Activated CD4-positive, alpha-beta T cell treated with anti-CD3 and anti-CD28 coated beads for 36 hours (primary cell): ENCODE results near the gene COQ3. TPM values are rescaled to one million over a fixed set of nuclear protein-coding genes. Genes with fewer than 3 reads are reported as not detected.
A peak's percentile ranks its signal among the peaks of the same experiment; 100 is the strongest.

Experiments used
- ATAC-seq: fragments of 200-7000 bp; cut with Tn5 transposase; one replicate; pipeline ENCODE4 v1.10.0; 2021; ENCODE audit warnings: mild to moderate bottlenecking, moderate library complexity
- CTCF ChIA-PET: fragments of 350-600 bp; sonication (Branson Sonifier 250); formaldehyde crosslinking; loops from one replicate; lab custom pipeline; 2021; ENCODE audit warnings: antibody characterized with exemption; lab: Charles Lee
- POLR2A ChIA-PET: fragments of 350-600 bp; sonication (Branson Sonifier 250); formaldehyde crosslinking; loops from one replicate; lab custom pipeline; 2021; ENCODE audit warnings: antibody characterized with exemption, inconsistent platforms; lab: Charles Lee
- DNase-seq: peaks from one replicate; pipeline ENCODE4 v3.0.0-alpha.2; 2020
- H3K27ac Mint-ChIP-seq: one replicate; pipeline ENCODE4 v1.8.0; 2021; ENCODE audit warnings: mixed read lengths
- H3K27me3 Mint-ChIP-seq: one replicate; pipeline ENCODE4 v1.8.0; 2021; ENCODE audit warnings: mixed read lengths
- H3K36me3 Mint-ChIP-seq: one replicate; pipeline ENCODE4 v1.8.0; 2021; ENCODE audit warnings: low read depth, mixed read lengths
- H3K4me1 Mint-ChIP-seq: one replicate; pipeline ENCODE4 v1.8.0; 2021; ENCODE audit warnings: mixed read lengths
- H3K4me3 Mint-ChIP-seq: one replicate; pipeline ENCODE4 v1.8.0; 2021; ENCODE audit warnings: mild to moderate bottlenecking, moderate library complexity, mixed read lengths
- H3K9me3 Mint-ChIP-seq: one replicate; pipeline ENCODE4 v1.8.0; 2021; ENCODE audit warnings: low read depth, mixed read lengths
- intact Hi-C, 2 experiments: fragments of 100-400 bp; cut with DNase I in 1 of 2; cut with micrococcal nuclease in 1 of 2; formaldehyde crosslinking; loops; one replicate each; pipeline versions ENCODE4 v1.14.2 to v1.15.1; 2022 to 2024; cut with DNase I, micrococcal nuclease
- total RNA-seq, 2 experiments: library from RNA; stranded (reverse); gene quantifications; one replicate each; pipeline ENCODE4 v1.2.3, GENCODE V29; 2021

Gene COQ3
- total RNA-seq, 2 experiments from 2014 or later: 13.5 to 23.4 TPM

- ATAC-seq: no peak
- peaks cover 43% of the 10 kb centered on the region for H3K36me3 Mint-ChIP-seq
- DNase-seq: no peak
- intact Hi-C loops: loop anchor here in 1 of 2 experiments (1.0 to 2.0 kb wide), 2 partner anchors 9 to 20 kb away; no protein-coding TSS in a partner anchor
- H3K27ac Mint-ChIP-seq: no peak overlapping the region
- ChIA-PET CTCF (interaction anchor here (1.1 to 1.8 kb wide), 3 partner anchors 11 to 93 kb away, joined by 3 to 7 read pairs (median 4); no protein-coding TSS in a partner anchor), POLR2A (no interaction called here)
- peaks cover 69% of the 10 kb centered on the region for H3K4me1 Mint-ChIP-seq
- peak overlapping the region; percentile 91 for H3K4me3 Mint-ChIP-seq
- H3K9me3 Mint-ChIP-seq: no peaks in the 10 kb centered on the region
- no peaks in the 10 kb centered on the region for H3K27me3 Mint-ChIP-seq
Observed at GRCh38 chr6:99422912-99423311, 28.9 kb upstream of the COQ3 start.

GRCh38 chr6:99416892-99417767, 23.1 kb upstream of the COQ3 start:
- H3K9me3 Mint-ChIP-seq: no peaks in the 10 kb centered on the region
- H3K4me3 Mint-ChIP-seq: no peak overlapping the region
- CTCF ChIA-PET: interaction anchor here (0.9 to 1.1 kb wide), 3 partner anchors 10 to 80 kb away, joined by 3 to 4 read pairs (median 3); no protein-coding TSS in a partner anchor
- H3K36me3 Mint-ChIP-seq: peaks cover 35% of the 10 kb centered on the region
- ATAC-seq (peak; percentile 65), DNase-seq (no peak)
- POLR2A ChIA-PET: no interaction called here
- intact Hi-C loops: no loop called here
- H3K27ac Mint-ChIP-seq: peak overlapping the region; percentile 60
- no peaks in the 10 kb centered on the region for H3K27me3 Mint-ChIP-seq
- peaks cover 58% of the 10 kb centered on the region for H3K4me1 Mint-ChIP-seq

GRCh38 chr6:99416226-99416625, 22.2 kb upstream of the COQ3 start:
- peaks cover 54% of the 10 kb centered on the region for H3K4me1 Mint-ChIP-seq
- intact Hi-C loops: no loop called here
- POLR2A ChIA-PET: no interaction called here
- peaks cover 30% of the 10 kb centered on the region for H3K36me3 Mint-ChIP-seq
- peak overlapping the region; percentile 1 for H3K27ac Mint-ChIP-seq
- ATAC-seq: no peak
- no peak overlapping the region for H3K4me3 Mint-ChIP-seq
- CTCF ChIA-PET: interaction anchor here (1.1 kb wide), 1 partner anchor 10 kb away, joined by 3 read pairs; no protein-coding TSS in a partner anchor
- H3K27me3 Mint-ChIP-seq: no peaks in the 10 kb centered on the region
- DNase-seq: no peak
- no peaks in the 10 kb centered on the region for H3K9me3 Mint-ChIP-seq

- H3K36me3 Mint-ChIP-seq: peaks cover 31% of the 10 kb centered on the region
- intact Hi-C loops: no loop called here
- peaks cover 51% of the 10 kb centered on the region for H3K4me1 Mint-ChIP-seq
- ATAC-seq: no peak
- no peaks in the 10 kb centered on the region for H3K9me3 Mint-ChIP-seq
- DNase-seq: no peak
- no peak overlapping the region for H3K27ac Mint-ChIP-seq
- no peak overlapping the region for H3K4me3 Mint-ChIP-seq
- CTCF ChIA-PET: interaction anchor here (0.9 to 1.0 kb wide), 2 partner anchors 81 to 85 kb away, joined by 3 to 4 read pairs; no protein-coding TSS in a partner anchor
- POLR2A ChIA-PET: no interaction called here
- H3K27me3 Mint-ChIP-seq: no peaks in the 10 kb centered on the region
Observed at GRCh38 chr6:99415446-99415845, 21.5 kb upstream of the COQ3 start.

- intact Hi-C loops: no loop called here
- Mint-ChIP-seq H3K27me3 (no peaks in the 10 kb centered on the region), H3K4me3 (no peak overlapping the region), H3K36me3 (peaks cover 44% of the 10 kb centered on the region), H3K9me3 (no peaks in the 10 kb centered on the region), H3K4me1 (peaks cover 34% of the 10 kb centered on the region), H3K27ac (peak overlapping the region; percentile 30)
- DNase-seq (no peak), ATAC-seq (no peak)
- CTCF ChIA-PET: no interaction called here
- POLR2A ChIA-PET: interaction anchor here (0.9 kb wide), 1 partner anchor 12 kb away, joined by 3 read pairs; no protein-coding TSS in a partner anchor
Observed at GRCh38 chr6:99412065-99412464, 18.1 kb upstream of the COQ3 start.

- Mint-ChIP-seq H3K27me3 (no peaks in the 10 kb centered on the region), H3K9me3 (no peaks in the 10 kb centered on the region), H3K36me3 (peaks cover 50% of the 10 kb centered on the region), H3K4me1 (peaks cover 21% of the 10 kb centered on the region), H3K4me3 (no peak overlapping the region), H3K27ac (no peak overlapping the region)
- ChIA-PET CTCF (interaction anchor here (1.2 to 2.1 kb wide), 4 partner anchors 13 to 79 kb away, joined by 3 to 6 read pairs (median 5); no protein-coding TSS in a partner anchor), POLR2A (interaction anchor here (0.7 kb wide), 1 partner anchor 79 kb away, joined by 5 read pairs; no protein-coding TSS in a partner anchor)
- intact Hi-C loops: no loop called here
- ATAC-seq: no peak
- DNase-seq: no peak
Observed at GRCh38 chr6:99409672-99410071, 15.7 kb upstream of the COQ3 start.

GRCh38 chr6:99407076-99407475, 13.1 kb upstream of the COQ3 start:
- Mint-ChIP-seq H3K27me3 (no peaks in the 10 kb centered on the region), H3K27ac (peak overlapping the region; percentile 27), H3K4me1 (peaks cover 7% of the 10 kb centered on the region), H3K9me3 (no peaks in the 10 kb centered on the region), H3K36me3 (peaks cover 52% of the 10 kb centered on the region), H3K4me3 (no peak overlapping the region)
- no peak for ATAC-seq
- ChIA-PET POLR2A (no interaction called here), CTCF (interaction anchor here (0.6 kb wide), 1 partner anchor 10 kb away, joined by 3 read pairs; no protein-coding TSS in a partner anchor)
- intact Hi-C loops: no loop called here
- no peak for DNase-seq

- H3K4me3 Mint-ChIP-seq: no peak overlapping the region
- CTCF ChIA-PET: interaction anchor here (1.0 to 1.4 kb wide), 3 partner anchors 9 to 18 kb away, joined by 3 read pairs; partner anchors contain the start of gene COQ3
- ATAC-seq: no peak
- DNase-seq: no peak
- intact Hi-C loops: loop anchor here in 1 of 2 experiments (2.0 kb wide), 1 partner anchor 20 kb away; no protein-coding TSS in a partner anchor
- peaks cover 50% of the 10 kb centered on the region for H3K36me3 Mint-ChIP-seq
- no peaks in the 10 kb centered on the region for H3K9me3 Mint-ChIP-seq
- H3K27ac Mint-ChIP-seq: peak overlapping the region; percentile 37
- peaks cover 2% of the 10 kb centered on the region for H3K4me1 Mint-ChIP-seq
- no peaks in the 10 kb centered on the region for H3K27me3 Mint-ChIP-seq
- POLR2A ChIA-PET: no interaction called here
Observed at GRCh38 chr6:99402448-99402847, 8.5 kb upstream of the COQ3 start.

- DNase-seq: no peak
- ATAC-seq: no peak
- peaks cover 14% of the 10 kb centered on the region for H3K4me1 Mint-ChIP-seq
- intact Hi-C loops: loop anchor here in 1 of 2 experiments (10.0 kb wide), 1 partner anchor 452 kb away; the partner anchor contains the start of gene FBXL4
- no peaks in the 10 kb centered on the region for H3K9me3 Mint-ChIP-seq
- H3K4me3 Mint-ChIP-seq: no peak overlapping the region
- no peak overlapping the region for H3K27ac Mint-ChIP-seq
- H3K27me3 Mint-ChIP-seq: no peaks in the 10 kb centered on the region
- POLR2A ChIA-PET: interaction anchor here (0.6 kb wide), 1 partner anchor 22 kb away, joined by 5 read pairs; no protein-coding TSS in a partner anchor
- peaks cover 19% of the 10 kb centered on the region for H3K36me3 Mint-ChIP-seq
- CTCF ChIA-PET: interaction anchor here (0.6 to 2.4 kb wide), 4 partner anchors 12 to 117 kb away, joined by 3 to 13 read pairs (median 4); partner anchors contain the start of gene USP45
Observed at GRCh38 chr6:99397287-99397686, 3.3 kb upstream of the COQ3 start.

- intact Hi-C loops: loop anchor here (1.0 to 10.0 kb wide), 3 partner anchors 61 to 449 kb away; partner anchors contain the start of gene FBXL4 (in 1 of the 2)
- H3K4me3 Mint-ChIP-seq: peak overlapping the region; percentile 94
- H3K4me1 Mint-ChIP-seq: peaks cover 16% of the 10 kb centered on the region
- H3K27ac Mint-ChIP-seq: peak overlapping the region; percentile 84
- ChIA-PET CTCF (interaction anchor here (0.6 to 3.6 kb wide), 8 partner anchors 9 to 63 kb away, joined by 3 to 19 read pairs (median 4); partner anchors contain the start of gene PNISR), POLR2A (interaction anchor here (1.0 to 1.3 kb wide), 3 partner anchors 31 to 175 kb away, joined by 4 read pairs; partner anchors contain the start of genes CCNC and PNISR)
- H3K27me3 Mint-ChIP-seq: no peaks in the 10 kb centered on the region
- H3K9me3 Mint-ChIP-seq: no peaks in the 10 kb centered on the region
- ATAC-seq (no peak), DNase-seq (no peak)
- H3K36me3 Mint-ChIP-seq: no peaks in the 10 kb centered on the region
Observed at GRCh38 chr6:99393366-99393697, 663 bp downstream of the COQ3 start.

- no peaks in the 10 kb centered on the region for H3K9me3 Mint-ChIP-seq
- ChIA-PET POLR2A (no interaction called here), CTCF (interaction anchor here (1.5 kb wide), 1 partner anchor 61 kb away, joined by 3 read pairs; no protein-coding TSS in a partner anchor)
- no peak overlapping the region for H3K27ac Mint-ChIP-seq
- peaks cover 16% of the 10 kb centered on the region for H3K4me1 Mint-ChIP-seq
- ATAC-seq (no peak), DNase-seq (no peak)
- no peak overlapping the region for H3K4me3 Mint-ChIP-seq
- H3K36me3 Mint-ChIP-seq: no peaks in the 10 kb centered on the region
- H3K27me3 Mint-ChIP-seq: no peaks in the 10 kb centered on the region
- intact Hi-C loops: loop anchor here (5.0 to 10.0 kb wide), 2 partner anchors 59 to 446 kb away; partner anchors contain the start of gene FBXL4 (in 1 of the 2)
Observed at GRCh38 chr6:99390896-99391295, 3.1 kb downstream of the COQ3 start.
